ENCODE data around the gene PILRA. TPM values are rescaled to one million over a fixed set of nuclear protein-coding genes. Genes with fewer than 3 reads are reported as not detected.

Gene PILRA
- total RNA-seq, 2 experiments from 2014 or later = 0.27 to 0.29 TPM

DNA sequence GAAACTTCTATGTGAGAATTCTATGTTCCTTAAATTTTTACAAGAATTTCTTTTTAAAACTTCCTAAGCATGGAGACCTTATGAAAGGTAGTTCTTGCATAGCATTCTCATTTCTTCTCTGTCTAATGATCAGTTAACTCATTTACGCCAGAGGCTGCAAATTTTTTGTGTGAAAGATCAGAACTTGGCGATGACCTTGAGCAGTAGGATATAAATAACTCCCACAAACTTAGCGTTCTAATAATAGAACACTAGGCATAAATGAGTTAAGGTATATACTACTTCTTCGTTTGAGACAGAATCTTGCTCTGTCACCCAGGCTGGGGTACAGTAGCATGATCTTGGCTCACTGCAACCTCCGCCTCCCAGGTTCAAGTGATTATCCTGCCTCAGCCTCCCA, 13.7 kb downstream of the PILRA start:
- intact Hi-C loops (cut with micrococcal nuclease) = no loop called here
- Mint-ChIP-seq H3K27ac (no peak overlapping the region), H3K4me3 (no peak overlapping the region), H3K9me3 (no peaks in the 10 kb centered on the region), H3K4me1 (ENCODE audit: low read depth) (no peaks in the 10 kb centered on the region), H3K36me3 (ENCODE audit: low read depth) (no peaks in the 10 kb centered on the region), H3K27me3 (ENCODE audit: low read depth) (peaks cover 12% of the 10 kb centered on the region)
- no peak for DNase-seq
- CTCF ChIA-PET = interaction anchor here (2.1 kb wide), 1 partner anchor 20 kb away, joined by 6 read pairs; no protein-coding TSS in a partner anchor

DNA sequence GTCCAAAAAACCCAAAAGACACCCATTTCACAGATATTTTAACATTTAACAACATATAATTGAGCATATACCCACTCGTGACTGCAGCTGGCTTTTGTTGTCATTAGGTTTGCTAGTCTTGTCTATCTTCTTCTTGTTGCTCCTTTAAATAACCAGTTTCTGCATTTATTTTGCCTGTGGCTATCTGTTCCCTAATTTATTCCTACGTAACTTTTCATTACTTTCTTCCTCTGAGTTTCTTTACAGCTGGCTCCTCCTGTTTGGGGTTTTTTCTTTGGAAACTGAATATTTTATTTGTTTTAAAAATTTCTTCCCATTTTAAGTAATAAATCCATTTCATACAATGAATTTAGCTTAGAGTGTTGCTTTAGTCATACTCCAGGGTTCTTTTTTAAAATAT, 14.4 kb downstream of the PILRA start:
- H3K27ac Mint-ChIP-seq = no peak overlapping the region
- no peaks in the 10 kb centered on the region for H3K36me3 Mint-ChIP-seq (ENCODE audit: low read depth)
- H3K4me3 Mint-ChIP-seq = no peak overlapping the region
- H3K27me3 Mint-ChIP-seq (ENCODE audit: low read depth) = peaks cover 17% of the 10 kb centered on the region
- no peak for DNase-seq
- CTCF ChIA-PET = interaction anchor here (0.6 to 2.1 kb wide), 2 partner anchors 19 to 262 kb away, joined by 3 to 6 read pairs; no protein-coding TSS in a partner anchor
- no peaks in the 10 kb centered on the region for H3K4me1 Mint-ChIP-seq (ENCODE audit: low read depth)
- no peaks in the 10 kb centered on the region for H3K9me3 Mint-ChIP-seq
- intact Hi-C loops (cut with micrococcal nuclease) = no loop called here

DNA sequence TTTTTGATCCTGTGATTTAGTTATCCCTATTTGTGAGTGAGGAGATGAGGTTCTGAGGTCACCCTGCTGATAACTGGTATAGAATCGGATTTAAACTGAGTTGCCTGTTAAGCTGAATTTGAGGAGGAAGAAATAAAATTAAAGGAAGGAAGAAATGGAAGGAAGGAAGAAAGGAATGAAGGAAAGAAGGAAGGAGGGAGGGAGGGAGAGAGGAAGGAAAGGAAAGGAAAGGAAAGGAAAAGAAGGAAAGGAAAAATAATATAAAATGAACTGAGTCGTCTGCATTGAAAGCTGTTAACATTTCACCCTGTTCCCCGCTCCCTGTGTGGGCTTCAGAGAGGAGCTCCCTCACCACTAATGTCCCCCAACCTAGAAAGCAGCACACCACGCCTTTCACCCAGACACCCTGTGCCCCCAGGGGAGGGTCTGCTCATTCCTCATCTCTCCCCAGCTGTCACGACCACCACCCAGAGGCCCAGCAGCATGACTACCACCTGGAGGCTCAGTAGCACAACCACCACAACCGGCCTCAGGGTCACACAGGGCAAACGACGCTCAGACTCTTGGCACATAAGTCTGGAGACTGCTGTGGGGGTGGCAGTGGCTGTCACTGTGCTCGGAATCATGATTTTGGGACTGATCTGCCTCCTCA, 16.3 kb downstream of the PILRA start:
- Mint-ChIP-seq H3K27me3 (ENCODE audit: low read depth) (peaks cover 21% of the 10 kb centered on the region), H3K4me1 (ENCODE audit: low read depth) (no peaks in the 10 kb centered on the region), H3K27ac (no peak overlapping the region), H3K4me3 (no peak overlapping the region), H3K9me3 (no peaks in the 10 kb centered on the region), H3K36me3 (ENCODE audit: low read depth) (no peaks in the 10 kb centered on the region)
- intact Hi-C loops (cut with micrococcal nuclease) = no loop called here
- DNase-seq = no peak
- CTCF ChIA-PET = interaction anchor here (1.1 kb wide), 1 partner anchor 17 kb away, joined by 4 read pairs; no protein-coding TSS in a partner anchor

DNA sequence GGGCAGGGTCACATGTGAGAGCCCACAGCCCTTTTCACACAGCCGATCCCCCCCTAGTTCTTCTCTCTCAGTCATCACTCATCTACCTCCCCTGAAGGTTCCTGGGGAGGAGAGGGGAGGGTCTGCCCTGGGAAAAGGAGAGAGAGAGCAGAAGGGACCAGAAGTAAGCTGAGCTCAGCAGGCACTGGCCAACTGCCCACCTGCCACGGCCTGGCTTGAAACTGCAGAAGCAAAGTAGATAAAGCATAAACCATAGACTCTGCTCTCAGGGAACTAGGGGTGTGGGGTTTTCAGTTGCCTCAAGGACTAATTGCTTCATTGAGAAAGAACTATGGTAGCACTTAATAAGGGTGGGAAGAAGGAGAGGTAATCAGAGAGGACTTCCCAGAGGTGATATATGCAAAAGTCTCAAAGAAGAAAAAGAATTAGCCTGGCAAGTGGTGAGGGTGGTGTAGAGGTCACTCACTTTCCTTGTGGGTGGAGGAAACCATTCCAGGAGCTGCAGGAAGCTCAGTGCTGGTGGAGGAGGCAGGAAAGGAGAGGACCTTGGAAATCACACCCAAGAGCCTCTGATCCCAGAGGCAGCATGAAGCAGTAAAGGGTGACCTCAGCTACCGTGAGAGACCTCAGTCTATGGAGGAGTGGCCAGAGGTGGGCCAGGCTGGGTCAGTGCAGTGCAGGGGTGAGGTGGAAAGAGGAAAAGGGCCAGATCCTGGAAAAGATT, 17.2 kb downstream of the PILRA start:
- no peak for DNase-seq
- CTCF ChIA-PET = interaction anchor here (1.1 kb wide), 1 partner anchor 16 kb away, joined by 4 read pairs; no protein-coding TSS in a partner anchor
- Mint-ChIP-seq H3K27me3 (ENCODE audit: low read depth) (peaks cover 21% of the 10 kb centered on the region), H3K4me1 (ENCODE audit: low read depth) (peaks cover under 1% of the 10 kb centered on the region), H3K27ac (no peak overlapping the region), H3K4me3 (no peak overlapping the region), H3K9me3 (no peaks in the 10 kb centered on the region), H3K36me3 (ENCODE audit: low read depth) (no peaks in the 10 kb centered on the region)
- intact Hi-C loops (cut with micrococcal nuclease) = no loop called here

DNA sequence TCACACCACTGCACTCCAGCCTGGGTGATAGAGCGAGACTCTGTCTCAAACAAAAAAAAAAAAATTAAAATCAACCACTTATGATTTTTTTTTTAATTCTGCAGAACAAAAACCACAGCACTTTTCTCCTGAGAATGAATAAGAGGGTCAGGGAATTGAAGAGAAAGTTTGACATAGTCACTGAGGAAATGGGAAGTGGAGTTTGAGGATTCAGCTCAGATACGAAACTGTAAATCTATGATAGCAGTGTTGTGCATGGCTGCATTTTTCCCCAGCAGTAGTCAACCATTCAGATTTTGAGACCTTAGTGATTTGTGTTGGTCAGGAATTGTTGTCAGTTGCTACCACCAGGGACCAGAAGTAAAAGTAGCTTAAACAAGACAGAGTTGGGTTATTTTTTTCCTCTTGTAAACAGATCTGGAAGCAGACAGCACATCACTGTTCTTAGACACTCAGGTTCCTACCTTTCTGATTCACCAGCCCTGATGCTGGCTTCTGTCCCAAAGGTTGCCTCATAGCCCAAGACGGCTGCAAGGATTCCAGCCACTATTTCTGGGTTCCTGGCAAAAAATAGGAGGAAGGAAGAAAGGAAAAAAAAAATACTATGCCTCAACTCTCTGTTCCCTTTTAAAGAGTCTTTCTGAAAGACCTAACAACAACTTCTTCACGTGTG, 20.1 kb downstream of the PILRA start:
- no peaks in the 10 kb centered on the region for H3K9me3 Mint-ChIP-seq
- H3K27ac Mint-ChIP-seq = no peak overlapping the region
- DNase-seq = no peak
- H3K36me3 Mint-ChIP-seq (ENCODE audit: low read depth) = no peaks in the 10 kb centered on the region
- peaks cover 25% of the 10 kb centered on the region for H3K4me1 Mint-ChIP-seq (ENCODE audit: low read depth)
- intact Hi-C loops (cut with micrococcal nuclease) = no loop called here
- CTCF ChIA-PET = interaction anchor here (1.9 kb wide), 1 partner anchor 14 kb away, joined by 7 read pairs; no protein-coding TSS in a partner anchor
- no peak overlapping the region for H3K4me3 Mint-ChIP-seq
- H3K27me3 Mint-ChIP-seq (ENCODE audit: low read depth) = peaks cover 24% of the 10 kb centered on the region

DNA sequence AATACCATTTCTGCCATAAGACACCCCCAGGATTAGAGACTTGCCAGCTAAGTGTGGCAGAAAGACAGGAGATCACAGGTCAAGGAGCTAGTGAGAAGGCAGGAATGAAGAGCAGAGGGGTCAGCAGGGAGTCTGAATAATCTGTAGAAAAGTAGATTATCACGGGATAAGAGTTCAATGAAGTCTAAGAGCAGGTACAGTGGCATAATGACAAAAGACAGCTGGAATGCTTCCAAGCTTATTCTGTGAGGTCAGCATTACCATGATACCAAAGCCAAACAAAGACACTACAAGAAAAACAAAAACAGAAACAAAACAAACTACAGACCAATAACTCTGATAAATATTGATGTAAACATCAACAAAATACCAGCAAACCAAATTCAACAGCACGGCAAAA, 20.8 kb downstream of the PILRA start:
- CTCF ChIA-PET = interaction anchor here (0.6 to 1.9 kb wide), 2 partner anchors 13 to 206 kb away, joined by 3 to 7 read pairs; no protein-coding TSS in a partner anchor
- Mint-ChIP-seq H3K27me3 (ENCODE audit: low read depth) (peaks cover 27% of the 10 kb centered on the region), H3K9me3 (no peaks in the 10 kb centered on the region), H3K4me3 (no peak overlapping the region), H3K4me1 (ENCODE audit: low read depth) (peaks cover 28% of the 10 kb centered on the region), H3K36me3 (ENCODE audit: low read depth) (no peaks in the 10 kb centered on the region), H3K27ac (no peak overlapping the region)
- no peak for DNase-seq
- intact Hi-C loops (cut with micrococcal nuclease) = no loop called here

DNA sequence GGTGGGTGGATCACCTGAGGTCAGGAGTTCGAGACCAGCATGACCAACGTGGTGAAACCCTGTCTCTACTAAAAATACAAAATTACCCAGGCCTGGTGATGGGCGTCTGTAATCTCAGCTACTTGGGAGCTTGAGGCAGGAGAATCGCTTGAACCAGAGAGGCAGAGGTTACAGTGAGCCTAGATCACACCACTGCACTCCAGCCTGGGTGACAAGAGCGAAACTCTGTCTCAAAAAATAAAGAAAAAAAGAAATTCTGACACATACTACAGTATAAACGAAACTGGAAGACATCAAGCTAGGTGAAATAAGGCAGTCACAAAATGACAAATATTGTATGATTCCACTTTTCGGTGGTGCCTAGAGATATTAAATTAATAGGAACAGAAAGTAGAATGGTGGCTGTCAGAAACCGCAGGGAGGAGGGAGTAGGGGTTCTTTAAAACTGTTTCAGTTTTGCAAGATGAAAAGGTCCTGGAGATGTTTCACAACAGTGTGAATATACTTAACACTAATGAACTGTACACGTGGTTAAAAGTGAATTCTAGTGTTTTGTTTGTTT, 23.2 kb downstream of the PILRA start:
- intact Hi-C loops (cut with micrococcal nuclease) = loop anchor here (1.0 kb wide), 3 partner anchors 31 to 175 kb away; partner anchors contain the start of gene MEPCE
- no peaks in the 10 kb centered on the region for H3K9me3 Mint-ChIP-seq
- peak; percentile 85 for DNase-seq
- peaks cover 28% of the 10 kb centered on the region for H3K4me1 Mint-ChIP-seq (ENCODE audit: low read depth)
- H3K27me3 Mint-ChIP-seq (ENCODE audit: low read depth) = peaks cover 19% of the 10 kb centered on the region
- H3K36me3 Mint-ChIP-seq (ENCODE audit: low read depth) = no peaks in the 10 kb centered on the region
- H3K27ac Mint-ChIP-seq = no peak overlapping the region
- H3K4me3 Mint-ChIP-seq = no peak overlapping the region
- CTCF ChIA-PET = interaction anchor here (0.6 to 3.2 kb wide), 10 partner anchors 11 to 201 kb away, joined by 3 to 14 read pairs (median 4); no protein-coding TSS in a partner anchor

DNA sequence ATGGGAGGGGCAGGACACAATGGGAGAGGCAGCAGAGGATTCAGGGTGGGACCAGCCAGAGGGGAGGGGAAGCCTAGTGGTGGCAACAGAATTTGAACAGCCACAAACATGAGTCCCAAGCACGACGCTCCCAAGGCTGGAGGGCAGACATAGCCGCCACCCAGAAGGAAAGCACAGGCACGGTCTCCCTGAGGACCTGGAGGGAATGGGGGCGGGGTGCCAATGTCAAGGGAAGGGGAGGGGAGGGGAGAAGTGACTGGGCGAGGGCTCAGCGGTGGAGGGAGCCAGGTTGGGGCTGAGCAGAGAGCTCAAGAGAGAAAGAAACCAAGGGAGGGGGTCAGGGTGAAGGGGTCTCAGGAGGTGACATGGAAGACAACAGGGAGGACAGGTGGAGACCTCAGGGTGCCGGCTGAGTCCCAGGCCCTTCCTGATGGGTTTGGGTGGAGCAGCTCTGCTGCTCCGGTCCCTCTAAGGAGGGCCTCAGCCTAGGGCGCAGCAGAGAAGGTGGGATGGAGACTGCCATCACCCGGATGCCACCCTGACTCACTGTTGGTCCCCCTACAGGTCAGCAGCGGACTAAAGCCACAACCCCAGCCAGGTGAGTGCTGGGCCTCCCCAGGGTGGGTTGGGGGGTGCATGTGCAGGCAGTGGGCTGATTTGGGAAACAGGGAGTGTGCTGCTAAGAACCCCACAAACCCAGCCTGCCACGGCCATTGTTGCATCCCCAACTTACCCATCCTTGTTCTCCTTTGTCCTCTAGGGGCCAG, 24.2 kb downstream of the PILRA start:
- intact Hi-C loops (cut with micrococcal nuclease) = no loop called here
- Mint-ChIP-seq H3K4me1 (ENCODE audit: low read depth) (peaks cover 28% of the 10 kb centered on the region), H3K4me3 (no peak overlapping the region), H3K27ac (no peak overlapping the region), H3K27me3 (ENCODE audit: low read depth) (peaks cover 12% of the 10 kb centered on the region), H3K9me3 (no peaks in the 10 kb centered on the region), H3K36me3 (ENCODE audit: low read depth) (no peaks in the 10 kb centered on the region)
- DNase-seq = no peak
- CTCF ChIA-PET = interaction anchor here (0.6 to 3.2 kb wide), 2 partner anchors 10 to 23 kb away, joined by 3 to 14 read pairs; no protein-coding TSS in a partner anchor

DNA sequence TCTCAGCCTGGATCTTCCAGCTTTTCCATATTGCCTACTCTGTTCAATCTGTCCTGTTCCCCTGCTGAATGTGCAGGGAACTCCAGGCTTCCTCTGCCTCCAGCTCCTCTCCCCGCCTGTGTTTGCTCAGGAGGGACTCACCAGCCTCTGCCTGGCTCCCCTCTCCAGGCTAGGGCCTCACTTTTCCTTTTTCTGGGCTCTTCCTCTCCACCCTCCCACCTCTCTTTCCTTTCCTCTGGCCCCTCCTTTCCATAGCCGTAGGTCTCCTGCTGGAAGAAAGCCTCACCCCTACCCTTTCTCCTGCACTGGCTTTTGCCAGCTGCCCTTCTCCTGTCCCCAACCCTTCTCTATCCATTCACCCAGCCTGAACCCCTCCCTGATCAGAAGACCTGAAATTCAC, 25.0 kb downstream of the PILRA start:
- DNase-seq = no peak
- H3K27ac Mint-ChIP-seq = no peak overlapping the region
- H3K36me3 Mint-ChIP-seq (ENCODE audit: low read depth) = no peaks in the 10 kb centered on the region
- intact Hi-C loops (cut with micrococcal nuclease) = no loop called here
- H3K4me1 Mint-ChIP-seq (ENCODE audit: low read depth) = peaks cover 28% of the 10 kb centered on the region
- H3K4me3 Mint-ChIP-seq = no peak overlapping the region
- H3K9me3 Mint-ChIP-seq = no peaks in the 10 kb centered on the region
- H3K27me3 Mint-ChIP-seq (ENCODE audit: low read depth) = peaks cover 12% of the 10 kb centered on the region
- CTCF ChIA-PET = interaction anchor here (0.6 to 3.2 kb wide), 2 partner anchors 9 to 62 kb away, joined by 3 to 14 read pairs; no protein-coding TSS in a partner anchor

DNA sequence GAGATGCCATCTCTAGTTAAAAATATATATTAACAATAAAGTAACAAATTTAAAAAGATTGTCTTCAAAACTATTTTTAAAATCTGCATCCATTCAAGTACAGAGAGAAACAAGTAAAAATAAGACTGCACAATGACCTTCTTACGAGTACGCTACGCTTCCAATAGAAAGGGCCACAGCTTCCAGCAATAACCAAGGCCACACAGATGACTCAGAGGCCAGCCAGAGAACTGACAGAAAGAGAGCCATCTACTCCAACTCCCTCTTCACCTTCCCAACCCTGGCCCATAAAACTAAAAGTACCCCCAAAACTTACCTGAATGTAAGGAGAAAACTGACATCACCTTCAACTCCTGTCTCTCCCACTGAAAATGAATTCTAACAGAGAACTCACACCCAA, 26.8 kb downstream of the PILRA start:
- Mint-ChIP-seq H3K27ac (no peak overlapping the region), H3K36me3 (ENCODE audit: low read depth) (no peaks in the 10 kb centered on the region), H3K4me3 (no peak overlapping the region), H3K27me3 (ENCODE audit: low read depth) (peaks cover 8% of the 10 kb centered on the region), H3K9me3 (no peaks in the 10 kb centered on the region), H3K4me1 (ENCODE audit: low read depth) (peaks cover 28% of the 10 kb centered on the region)
- CTCF ChIA-PET = interaction anchor here (1.0 kb wide), 1 partner anchor 166 kb away, joined by 3 read pairs; no protein-coding TSS in a partner anchor
- DNase-seq = no peak
- intact Hi-C loops (cut with micrococcal nuclease) = loop anchor here (1.0 kb wide), 1 partner anchor 50 kb away; no protein-coding TSS in a partner anchor

DNA sequence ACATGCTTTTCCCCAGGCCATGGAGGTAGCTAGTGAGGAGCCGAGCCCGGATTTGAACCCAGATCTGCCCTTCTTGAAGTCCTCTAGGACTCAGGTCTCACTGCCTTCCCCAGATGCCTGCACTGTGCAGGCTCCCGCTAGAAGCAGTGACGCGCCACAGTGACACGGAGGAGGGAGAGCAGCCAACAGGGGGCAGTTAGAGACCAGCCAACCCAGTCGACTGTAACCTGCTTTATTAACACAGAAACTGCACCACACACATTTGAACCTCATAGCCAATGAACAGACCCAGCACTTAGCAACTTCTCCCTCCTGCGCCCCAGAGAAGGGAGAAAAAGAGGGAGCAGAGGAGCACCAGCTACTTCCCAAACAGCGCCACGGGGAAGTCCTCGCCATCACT, 27.4 kb downstream of the PILRA start:
- Mint-ChIP-seq H3K27ac (no peak overlapping the region), H3K9me3 (no peaks in the 10 kb centered on the region), H3K36me3 (ENCODE audit: low read depth) (no peaks in the 10 kb centered on the region), H3K4me1 (ENCODE audit: low read depth) (peaks cover 27% of the 10 kb centered on the region), H3K27me3 (ENCODE audit: low read depth) (peaks cover 8% of the 10 kb centered on the region), H3K4me3 (no peak overlapping the region)
- DNase-seq = peak; percentile 42
- CTCF ChIA-PET = no interaction called here
- intact Hi-C loops (cut with micrococcal nuclease) = loop anchor here (1.0 kb wide), 1 partner anchor 50 kb away; no protein-coding TSS in a partner anchor
